Islet precursor cell (in vitro differentiated cells): ENCODE results near the gene SUPT3H.
"Not testable (repeated sequence)": the region's sequence is repeated elsewhere in the genome, so short reads cannot be mapped to it uniquely, and the experiment has no call there.

Experiments used
- DNase-seq: peaks from one replicate; pipeline ENCODE4 v3.0.0-alpha.2; 2018

Gene SUPT3H

DNA sequence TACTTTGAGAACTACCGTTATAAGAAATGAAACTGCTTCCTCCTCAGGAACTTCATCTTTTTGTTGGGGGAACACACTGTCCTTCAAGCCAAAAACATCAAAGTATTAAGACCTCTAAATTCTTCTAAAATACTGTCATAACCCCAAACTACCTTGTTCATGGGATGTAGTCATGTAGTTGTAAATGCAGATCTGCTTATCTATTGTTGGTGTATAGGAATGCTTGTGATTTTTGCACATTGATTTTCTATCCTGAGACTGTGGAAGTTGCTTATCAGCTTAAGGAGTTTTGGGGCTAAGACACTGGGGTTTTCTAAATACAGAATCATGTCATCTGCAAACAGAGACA is 332.5 kb downstream of the SUPT3H start:
- no peak for DNase-seq

DNA sequence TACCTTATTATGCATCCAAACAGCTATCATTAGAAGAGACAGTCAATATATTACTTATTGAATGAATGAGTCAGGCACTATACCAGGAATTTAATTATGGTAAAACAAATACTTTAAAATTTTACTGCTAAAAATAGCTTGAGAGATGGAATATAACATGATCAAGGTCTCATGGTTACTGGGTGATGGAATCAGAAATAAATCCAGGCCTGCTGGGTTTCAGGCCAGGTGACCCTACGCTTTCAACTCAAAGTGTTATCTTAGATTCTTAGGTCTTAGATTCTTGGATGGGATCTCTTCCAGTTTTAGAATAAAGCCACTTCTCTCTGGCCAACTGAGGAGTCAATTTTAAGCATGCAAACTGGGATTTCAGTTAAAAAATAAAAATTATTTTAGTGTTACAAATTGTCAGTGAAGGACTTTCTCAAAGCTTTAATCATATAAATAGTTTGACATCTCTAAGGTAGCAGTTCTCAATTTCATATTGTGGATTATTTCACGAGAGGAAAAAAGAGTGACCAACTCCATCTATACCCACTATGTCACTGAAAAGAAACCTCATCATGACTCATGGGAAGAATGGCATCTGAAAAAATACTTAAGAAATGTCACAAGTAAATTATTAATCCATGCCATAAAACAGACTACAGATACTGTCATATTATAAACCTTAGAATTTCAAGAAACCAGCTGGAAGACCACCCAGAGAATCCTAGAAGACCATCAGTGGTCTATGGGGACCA is 333.1 kb downstream of the SUPT3H start:
- DNase-seq = no peak

DNA sequence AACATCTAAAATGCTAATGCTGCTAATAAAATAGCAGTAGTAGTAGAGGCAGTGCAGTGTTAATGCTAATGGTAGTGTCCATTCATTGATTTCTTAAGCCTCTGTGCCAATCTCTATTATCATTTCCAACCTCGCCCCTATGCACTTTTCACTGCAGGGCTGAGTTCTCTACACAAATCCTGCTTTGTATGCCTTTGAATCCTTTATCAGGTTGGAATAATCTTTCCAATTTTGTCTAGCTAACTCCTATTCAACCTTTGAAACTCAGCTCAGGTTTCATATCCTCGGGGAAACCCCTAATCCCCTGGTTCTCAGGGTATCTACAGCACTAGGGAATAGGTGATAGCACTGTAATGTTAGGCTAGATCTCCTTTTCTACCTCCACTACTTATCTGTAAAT is 333.6 kb downstream of the SUPT3H start:
- DNase-seq = no peak

DNA sequence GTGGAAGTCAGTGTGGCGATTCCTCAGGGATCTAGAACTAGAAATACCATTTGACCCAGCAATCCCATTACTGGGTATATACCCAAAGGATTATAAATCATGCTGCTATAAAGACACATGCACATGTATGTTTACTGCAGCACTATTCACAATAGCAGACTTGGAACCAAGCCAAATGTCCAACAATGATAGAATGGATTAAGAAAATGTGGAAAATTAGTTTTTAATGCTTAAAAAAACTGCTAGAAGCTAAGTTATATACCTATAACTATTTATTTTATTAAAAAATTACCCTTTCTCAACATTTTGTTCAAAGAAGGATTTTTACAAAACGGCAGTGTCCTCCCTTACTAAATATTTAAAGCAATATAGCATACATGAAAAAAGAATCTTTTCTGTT is 335.1 kb downstream of the SUPT3H start:
- DNase-seq = not testable (repeated sequence)

DNA sequence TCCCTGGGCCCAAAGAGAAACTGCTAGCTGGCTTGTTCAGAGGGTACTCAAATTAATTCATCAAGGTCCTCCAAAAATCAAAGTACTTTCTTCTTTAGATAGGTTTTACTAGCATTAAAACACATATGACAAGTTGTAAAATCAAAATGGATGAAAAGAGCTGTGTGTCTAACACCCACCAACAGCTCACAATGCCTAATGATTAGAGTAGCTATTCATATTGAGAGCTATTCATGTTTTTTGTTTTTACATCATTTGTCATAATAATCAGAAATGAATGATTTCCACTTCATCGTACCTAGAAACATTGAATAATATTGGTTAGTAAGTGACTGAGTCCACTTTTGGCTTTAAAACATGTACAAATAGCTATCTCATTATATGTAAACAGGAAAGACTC is 339.5 kb downstream of the SUPT3H start:
- DNase-seq = no peak

DNA sequence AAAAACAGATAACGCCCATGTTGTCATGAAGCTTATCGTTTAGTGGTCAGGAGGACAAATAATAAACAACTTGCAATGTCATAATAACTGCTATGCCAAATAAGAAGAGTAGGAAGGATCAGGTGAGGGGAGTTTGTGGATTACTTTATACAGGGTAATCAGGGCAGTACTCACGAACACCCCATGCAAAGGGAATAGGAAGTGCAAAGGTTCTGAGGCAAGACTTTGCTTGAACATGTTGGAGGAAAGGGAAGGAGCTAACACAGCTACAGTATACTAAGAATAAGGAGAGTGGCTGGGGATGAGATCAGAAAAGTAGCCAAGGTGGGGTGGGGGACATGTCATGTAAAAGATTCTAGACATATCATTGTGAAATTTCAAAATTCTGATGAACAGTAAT is 341.6 kb downstream of the SUPT3H start:
- no peak for DNase-seq

DNA sequence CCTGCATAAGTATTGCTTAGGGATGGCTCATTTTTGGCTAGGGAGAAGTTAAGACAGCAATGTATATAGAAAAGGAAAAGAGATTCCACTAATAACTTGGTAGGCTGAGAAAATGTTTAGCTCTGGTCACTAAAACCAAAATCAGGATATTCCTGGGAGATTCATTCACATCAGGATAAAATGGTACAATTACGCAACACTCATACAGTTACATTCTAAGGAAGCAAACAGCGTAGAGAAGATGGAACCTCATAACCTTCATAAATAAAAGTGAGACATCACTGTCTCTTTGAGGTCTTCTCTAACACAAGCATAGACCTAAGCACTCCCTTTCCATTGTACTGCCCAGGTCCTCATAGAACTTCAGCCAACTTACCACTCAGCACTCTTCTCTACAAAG is 345.3 kb downstream of the SUPT3H start:
- DNase-seq = no peak

DNA sequence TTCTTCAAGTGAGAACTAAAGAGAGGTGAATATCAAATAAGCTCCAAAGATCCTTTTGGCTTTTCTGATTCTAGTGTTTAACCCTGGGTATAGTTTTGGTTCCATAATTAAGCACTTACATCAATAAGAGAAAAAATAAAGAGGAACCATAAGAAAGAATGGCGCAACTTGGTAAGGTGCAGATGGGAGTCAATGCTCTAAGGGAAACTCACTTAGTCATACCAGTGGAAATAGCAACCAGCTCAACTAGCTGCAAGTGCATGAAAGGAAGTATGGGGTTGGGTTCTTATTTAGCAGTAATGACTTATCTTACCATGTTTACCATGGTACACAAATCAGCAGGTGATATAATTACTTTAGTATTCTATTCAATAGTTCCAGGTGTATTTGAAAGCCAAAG is 346.1 kb downstream of the SUPT3H start:
- DNase-seq = no peak

DNA sequence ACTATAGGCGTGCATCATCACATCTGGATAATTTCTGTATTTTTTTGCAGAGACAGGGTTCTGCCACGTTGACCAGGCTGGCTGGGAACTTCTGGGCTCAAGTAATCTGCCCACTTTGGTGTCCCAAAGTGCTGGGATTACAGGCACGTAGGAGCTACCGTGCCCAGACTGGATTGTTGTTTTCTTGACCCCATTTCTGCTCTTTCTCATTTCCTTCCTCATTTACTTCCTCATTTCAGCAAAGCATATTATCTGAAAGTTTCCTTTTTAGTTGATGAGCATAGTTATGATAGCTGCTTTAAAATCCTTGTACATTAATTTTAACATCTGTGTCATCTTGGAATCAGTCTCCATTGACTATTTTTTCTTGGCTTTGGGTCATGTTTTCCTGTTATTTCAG is 350.6 kb downstream of the SUPT3H start:
- no peak for DNase-seq

DNA sequence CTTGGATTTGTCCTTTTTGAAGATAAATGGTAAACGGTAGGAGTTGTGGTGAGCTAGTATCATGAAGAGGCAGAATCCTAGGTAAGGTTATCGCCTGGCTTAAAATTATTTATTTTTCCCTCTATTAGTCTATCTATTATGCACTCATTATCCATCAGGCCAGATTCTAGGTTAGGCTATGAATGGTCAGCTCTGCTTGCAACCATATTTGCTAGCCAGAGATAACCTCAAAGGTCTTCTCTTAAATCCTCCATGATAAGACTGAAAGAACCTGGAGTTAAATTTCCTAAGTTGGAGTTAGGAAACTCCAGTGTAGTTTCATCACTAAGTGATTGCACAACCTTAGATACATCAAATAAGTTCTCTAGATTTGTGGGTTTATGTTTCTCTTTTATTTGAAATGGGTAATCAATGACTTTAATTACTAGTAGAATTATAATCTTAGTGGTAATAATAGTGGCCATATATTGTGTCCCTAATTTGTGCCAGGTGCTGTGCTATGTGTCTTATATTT is 351.7 kb downstream of the SUPT3H start:
- DNase-seq = no peak

DNA sequence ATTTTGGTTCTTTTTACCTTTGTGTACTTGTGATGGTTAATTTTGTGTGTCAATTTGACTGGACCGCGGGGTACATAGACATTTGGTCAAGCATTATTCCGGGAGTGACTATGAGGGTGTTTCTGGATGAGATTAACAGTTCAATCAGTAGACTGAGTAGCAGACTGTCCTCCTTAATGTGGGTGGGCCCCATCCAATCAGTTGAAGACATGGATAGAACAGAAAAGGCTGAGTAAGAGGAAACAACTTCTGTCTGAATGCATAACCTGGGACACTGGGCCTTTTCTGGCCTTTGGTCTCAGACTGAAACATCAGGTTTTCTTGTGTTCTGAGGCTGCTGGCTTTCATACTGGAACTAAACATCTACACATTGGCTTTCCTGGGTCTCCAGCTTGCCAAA is 353.1 kb downstream of the SUPT3H start:
- no peak for DNase-seq

DNA sequence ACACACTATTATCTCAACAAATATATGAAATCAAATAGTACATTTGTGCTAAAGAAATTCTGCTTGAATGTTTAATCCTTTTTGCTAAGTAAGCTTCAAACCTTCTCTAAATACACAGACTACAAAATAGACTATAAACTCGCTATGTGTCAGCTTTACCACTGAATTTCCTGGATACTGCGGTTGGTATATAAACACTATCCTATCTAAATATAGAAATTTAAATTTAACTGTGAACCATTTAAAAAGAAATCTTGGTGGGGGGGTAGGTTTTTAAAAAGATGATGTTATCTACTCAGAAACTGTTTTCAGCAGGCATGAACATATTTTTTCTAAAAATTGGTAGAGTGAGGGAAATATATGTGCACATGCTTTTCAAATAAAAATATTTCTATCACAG is 356.1 kb downstream of the SUPT3H start:
- DNase-seq = no peak

DNA sequence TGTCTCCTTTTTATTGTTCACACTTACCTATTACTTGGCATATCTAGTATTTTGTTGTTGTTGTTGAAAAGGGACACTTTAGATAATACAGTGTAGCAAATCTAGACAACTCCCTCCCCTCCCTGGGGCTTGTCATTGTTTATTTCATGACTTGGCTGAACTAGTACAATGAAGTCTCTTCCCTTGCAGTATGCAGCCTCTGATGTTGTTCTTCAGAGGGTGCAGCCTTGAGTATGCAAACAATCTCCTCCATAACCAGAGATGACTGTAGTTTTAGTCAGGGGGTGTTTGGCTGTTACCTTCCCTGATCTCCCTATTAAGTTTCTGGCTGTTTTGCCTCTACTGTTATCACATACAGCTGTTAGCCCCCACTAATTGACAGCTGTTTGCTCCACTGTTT is 365.0 kb downstream of the SUPT3H start:
- DNase-seq = no peak

DNA sequence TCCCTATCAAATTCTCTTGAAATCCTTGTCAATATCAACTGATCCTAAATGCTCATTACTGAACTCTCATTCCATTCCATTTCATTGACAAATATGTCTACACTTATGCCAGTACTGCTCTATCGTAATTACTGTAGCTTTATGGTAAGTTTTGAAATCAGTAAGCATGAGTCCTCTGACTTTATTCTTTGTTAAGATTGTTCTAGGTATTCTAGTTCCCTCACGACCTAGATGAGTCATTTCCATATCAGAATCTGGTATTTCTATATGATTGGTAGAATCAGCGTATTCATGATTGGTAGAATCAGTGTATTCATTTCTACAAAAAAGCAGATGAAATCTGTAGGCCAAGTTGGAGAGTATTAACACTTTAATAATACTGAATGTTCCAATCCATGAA is 368.2 kb downstream of the SUPT3H start:
- DNase-seq = no peak

DNA sequence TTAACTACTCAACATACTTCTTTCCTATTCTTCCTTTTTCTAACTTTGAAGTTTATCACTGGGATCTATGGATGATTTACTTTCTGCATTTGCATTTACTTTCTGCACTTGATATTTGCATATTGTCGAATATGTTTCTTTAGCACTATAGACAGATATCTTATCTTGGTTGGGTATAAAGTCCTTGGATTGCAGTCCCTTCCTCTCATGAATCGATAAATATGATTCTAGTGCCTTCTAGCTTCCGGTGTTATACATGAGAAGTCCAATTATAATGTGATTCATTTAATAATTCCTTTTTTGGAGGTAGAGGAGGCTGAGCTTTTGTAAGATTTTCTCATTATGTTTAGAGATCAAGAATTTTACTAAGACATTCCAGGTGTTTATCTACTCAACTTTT is 370.8 kb downstream of the SUPT3H start:
- DNase-seq = no peak

DNA sequence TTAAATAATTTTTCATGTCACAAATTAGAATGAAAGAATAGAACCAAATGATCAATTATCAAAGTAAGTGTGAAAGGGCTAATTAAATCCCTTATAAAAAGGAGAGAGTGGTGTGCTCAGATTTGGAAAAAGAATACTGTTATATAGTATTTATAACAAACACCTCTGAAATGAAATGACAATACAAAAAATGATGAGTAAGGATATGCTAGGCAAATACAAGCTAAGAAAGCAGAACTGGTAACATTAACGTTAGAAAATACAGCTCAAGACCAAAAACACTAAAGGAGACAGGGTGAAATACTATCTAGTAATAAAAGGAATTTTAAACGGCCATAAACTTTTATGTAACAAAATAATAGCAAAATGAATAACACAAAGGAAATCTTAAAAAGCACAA is 373.8 kb downstream of the SUPT3H start:
- no peak for DNase-seq

DNA sequence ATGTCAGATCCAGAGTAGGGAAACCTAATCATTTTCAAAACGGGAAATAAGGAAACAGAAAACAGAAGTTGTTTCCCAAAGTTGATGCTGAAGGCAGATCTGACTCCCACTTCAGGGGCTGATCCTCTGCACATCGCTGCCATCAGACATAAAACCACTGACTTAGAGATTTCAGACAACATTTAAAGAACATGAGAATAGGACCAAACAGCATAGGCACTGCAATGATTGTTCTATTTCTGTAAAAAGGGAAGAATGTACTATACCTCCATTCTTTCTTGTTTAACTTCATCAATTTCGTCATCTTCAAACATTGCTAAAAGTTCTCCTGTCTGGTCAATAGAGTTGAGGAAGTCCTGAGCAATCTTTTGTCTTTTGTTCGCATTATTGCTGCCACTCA is 374.3 kb downstream of the SUPT3H start:
- no peak for DNase-seq

DNA sequence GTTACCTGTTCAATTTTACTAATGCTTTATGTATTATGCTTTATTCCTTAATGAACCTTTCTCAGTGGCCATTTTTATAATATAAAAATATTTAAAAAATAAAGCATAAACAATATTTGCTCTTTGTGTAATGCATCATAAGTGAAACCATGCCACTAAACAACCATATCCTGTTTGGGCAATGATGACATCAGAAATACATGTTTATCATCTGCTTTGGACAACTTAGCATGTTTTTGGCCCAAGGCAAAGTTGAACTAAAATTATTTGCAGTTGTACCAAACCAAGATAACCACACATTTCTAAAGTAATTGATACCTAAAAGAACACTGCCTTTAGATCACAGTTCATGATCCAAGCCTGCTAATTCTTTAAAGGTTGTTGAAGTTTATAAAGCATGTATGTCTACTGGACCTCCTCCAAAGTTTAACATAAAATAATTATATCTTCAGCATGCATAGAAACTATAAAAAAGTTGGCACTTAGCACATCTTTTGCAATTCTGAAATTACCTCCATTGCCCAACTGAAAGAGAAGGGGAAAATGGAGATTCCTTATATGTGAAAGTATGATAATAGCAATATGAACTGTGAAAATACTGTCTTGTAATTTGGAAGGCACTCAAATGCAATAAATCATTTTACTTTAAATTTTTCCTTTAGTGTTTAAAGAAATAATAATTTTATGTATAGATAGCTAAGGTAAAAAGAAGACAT is 375.2 kb downstream of the SUPT3H start:
- DNase-seq = no peak

DNA sequence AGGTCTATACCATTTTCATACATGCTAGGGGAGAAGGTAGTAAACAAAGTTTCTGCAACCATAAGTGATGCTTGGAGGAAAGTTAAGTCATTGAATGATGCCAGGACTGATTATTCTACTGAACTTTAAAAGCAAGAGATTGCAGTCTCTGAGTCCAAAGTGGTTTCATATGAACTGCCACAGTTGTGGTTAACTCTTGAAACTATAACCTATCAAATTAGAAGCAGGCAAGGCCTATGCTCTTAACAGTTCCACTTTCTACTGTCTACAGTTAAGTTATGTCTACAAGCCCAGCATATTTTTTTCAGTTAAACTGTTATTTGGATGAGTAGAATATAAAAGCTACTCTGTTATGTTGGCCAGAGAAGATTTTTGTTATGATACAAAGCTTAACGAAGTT is 376.1 kb downstream of the SUPT3H start:
- no peak for DNase-seq

DNA sequence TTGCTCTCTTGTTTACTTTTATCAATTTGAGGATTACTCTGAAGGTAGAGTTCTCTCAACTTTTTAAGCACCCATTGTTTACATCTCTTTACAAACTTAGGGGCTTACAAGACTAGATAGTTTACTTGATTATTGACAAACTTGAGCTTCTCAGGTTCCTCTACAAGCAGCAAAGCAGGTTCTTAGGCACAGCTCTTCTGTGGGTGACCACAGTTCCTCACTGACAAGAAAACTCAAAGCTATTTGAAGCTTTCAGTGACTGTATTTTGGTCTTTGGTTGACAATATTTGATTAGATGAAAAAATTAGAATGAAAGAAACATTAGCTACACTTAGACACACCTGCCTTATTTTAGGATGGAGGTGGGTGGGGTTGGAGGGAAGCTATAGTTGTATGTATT is 376.9 kb downstream of the SUPT3H start:
- DNase-seq = no peak

DNA sequence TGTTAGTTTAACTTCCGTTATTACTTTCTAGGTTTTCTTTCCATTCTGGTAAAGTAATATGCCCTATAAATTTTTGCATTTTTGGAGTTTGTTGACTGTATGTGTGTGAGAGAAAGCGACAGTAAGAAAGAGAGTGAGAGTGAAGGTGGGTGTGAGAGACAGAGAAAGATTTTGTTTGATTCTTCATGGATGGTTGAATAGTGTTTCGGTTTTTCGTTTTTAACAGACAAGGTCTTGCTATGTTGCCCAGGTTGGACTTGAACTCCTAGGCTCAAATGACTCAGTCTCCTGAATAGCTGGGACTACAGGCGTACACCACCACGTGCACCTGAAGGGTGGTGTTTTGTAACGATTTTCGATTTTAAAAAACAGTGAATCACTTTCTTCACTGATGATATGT is 378.7 kb downstream of the SUPT3H start:
- DNase-seq = no peak

DNA sequence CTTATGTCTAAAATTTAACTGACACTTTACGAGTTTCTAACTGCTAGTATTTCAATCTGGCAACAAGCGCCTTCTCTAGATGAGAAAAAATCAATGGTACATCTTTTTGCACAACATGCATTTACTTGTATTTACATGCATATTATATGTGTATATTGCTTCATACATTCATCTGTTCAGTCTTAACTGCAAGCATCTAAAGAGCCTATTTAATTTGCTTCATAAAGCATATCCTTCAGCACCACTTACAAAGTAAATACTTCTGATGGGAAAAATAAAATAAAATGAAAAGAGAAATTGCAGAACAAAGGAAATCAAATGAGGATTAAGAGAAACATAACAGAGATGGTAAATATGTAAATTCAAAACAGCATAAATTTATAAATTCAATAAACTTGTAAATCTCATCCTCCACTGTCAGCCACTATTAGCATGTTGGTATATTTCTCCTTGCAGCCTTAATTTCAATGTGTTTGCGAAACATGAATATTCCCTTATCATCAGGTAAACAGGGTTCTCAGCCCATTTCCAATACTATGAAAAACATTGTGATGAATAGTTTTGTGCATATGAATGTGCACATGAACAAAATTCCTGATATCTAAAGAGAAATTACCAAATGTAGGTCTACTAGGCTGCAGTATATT is 382.1 kb downstream of the SUPT3H start:
- DNase-seq = no peak

DNA sequence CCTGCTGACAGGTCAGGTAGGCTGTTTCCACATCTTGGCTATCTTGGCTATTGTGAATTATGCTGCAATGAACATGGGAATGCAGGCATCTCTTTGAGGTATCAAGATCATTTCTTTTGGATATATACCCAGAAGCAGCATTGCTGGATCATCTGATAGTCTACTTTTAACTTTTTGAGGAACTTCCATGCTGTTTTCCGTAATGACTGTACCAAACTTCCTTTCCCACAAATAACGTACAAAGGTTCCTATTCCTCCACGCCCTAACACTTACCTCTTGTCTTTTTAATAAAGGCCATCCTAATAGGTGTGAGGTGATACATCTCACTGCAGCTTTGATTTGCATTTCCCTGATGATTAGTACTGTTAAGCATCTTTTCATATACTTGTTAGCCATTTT is 388.3 kb downstream of the SUPT3H start:
- no peak for DNase-seq

DNA sequence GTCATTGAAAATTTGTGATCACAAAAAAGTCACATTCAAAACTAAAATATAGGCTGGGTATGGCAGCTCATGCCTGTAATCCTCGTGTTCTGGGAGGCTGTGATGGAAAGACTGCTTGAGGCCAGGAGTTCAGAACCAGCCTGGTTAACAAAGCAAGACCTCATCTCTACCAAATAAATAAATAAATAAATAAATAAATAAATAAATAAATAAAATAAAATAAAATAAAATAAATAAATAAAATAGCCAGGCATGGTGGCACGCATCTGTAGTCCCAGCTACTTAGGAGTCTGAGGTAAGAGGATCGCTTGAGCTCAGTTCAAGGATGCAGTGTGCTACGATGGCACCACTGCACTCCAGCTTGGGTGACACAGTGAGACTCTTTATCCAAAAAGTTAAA is 392.7 kb downstream of the SUPT3H start:
- DNase-seq = no peak
